Type B pancreatic cell (in vitro differentiated cells): ENCODE measurements around the gene GLRX2. TPM values are rescaled to one million over a fixed set of nuclear protein-coding genes. Genes with fewer than 3 reads are reported as not detected.

Source experiments
- DNase-seq: peaks from one replicate; pipeline ENCODE4 v3.0.0; 2021; ENCODE audit warnings: mixed read lengths; ENCODE audit not compliant: unreplicated experiment; ENCODE audit errors: extremely low spot score
- H3K27ac Mint-ChIP-seq: 2 replicates; pipeline ENCODE4 v1.8.0; 2021; ENCODE audit warnings: mild to moderate bottlenecking, mixed read lengths
- H3K27me3 Mint-ChIP-seq: 2 replicates; pipeline ENCODE4 v1.8.0; 2021; ENCODE audit warnings: mixed read lengths
- H3K36me3 Mint-ChIP-seq: 2 replicates; pipeline ENCODE4 v1.8.0; 2021; ENCODE audit warnings: mixed read lengths
- H3K4me1 Mint-ChIP-seq: one replicate; pipeline ENCODE4 v1.8.0; 2021; ENCODE audit warnings: mixed read lengths; ENCODE audit not compliant: unreplicated experiment
- H3K4me3 Mint-ChIP-seq: 2 replicates; pipeline ENCODE4 v1.8.0; 2021; ENCODE audit warnings: mild to moderate bottlenecking, mixed read lengths
- H3K9me3 Mint-ChIP-seq: 2 replicates; pipeline ENCODE4 v1.8.0; 2021; ENCODE audit warnings: mixed read lengths
- long read RNA-seq: library from polyadenylated mRNA; unstranded; transcript quantifications from one replicate; pipeline ENCODE4 v2.0.0, GENCODE V29; 2020
- total RNA-seq: library from RNA; stranded (reverse); gene quantifications from 2 replicates; pipeline ENCODE4 v1.2.1, GENCODE V29; 2021; ENCODE audit warnings: low replicate concordance
- TF ChIP-seq, protein P1 (sequence below): fragments of 200-600 bp; sonication (generic); conservative IDR thresholded peaks from 2 replicates; pipeline ENCODE4 v1.5.0; 2021; ENCODE audit warnings: antibody characterized with exemption, mild to moderate bottlenecking

GLRX2 gene, protein sequence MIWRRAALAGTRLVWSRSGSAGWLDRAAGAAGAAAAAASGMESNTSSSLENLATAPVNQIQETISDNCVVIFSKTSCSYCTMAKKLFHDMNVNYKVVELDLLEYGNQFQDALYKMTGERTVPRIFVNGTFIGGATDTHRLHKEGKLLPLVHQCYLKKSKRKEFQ
- 13.9 and 18.9 TPM in 2 replicates for total RNA-seq
- long read RNA-seq, full-length matches to known transcripts: 8 of 11 reads
- long read RNA-seq, partial matches to known transcripts: 0 of 11 reads
- long read RNA-seq, other reads (novel, unspliced or antisense): 3 of 11 reads

DNA sequence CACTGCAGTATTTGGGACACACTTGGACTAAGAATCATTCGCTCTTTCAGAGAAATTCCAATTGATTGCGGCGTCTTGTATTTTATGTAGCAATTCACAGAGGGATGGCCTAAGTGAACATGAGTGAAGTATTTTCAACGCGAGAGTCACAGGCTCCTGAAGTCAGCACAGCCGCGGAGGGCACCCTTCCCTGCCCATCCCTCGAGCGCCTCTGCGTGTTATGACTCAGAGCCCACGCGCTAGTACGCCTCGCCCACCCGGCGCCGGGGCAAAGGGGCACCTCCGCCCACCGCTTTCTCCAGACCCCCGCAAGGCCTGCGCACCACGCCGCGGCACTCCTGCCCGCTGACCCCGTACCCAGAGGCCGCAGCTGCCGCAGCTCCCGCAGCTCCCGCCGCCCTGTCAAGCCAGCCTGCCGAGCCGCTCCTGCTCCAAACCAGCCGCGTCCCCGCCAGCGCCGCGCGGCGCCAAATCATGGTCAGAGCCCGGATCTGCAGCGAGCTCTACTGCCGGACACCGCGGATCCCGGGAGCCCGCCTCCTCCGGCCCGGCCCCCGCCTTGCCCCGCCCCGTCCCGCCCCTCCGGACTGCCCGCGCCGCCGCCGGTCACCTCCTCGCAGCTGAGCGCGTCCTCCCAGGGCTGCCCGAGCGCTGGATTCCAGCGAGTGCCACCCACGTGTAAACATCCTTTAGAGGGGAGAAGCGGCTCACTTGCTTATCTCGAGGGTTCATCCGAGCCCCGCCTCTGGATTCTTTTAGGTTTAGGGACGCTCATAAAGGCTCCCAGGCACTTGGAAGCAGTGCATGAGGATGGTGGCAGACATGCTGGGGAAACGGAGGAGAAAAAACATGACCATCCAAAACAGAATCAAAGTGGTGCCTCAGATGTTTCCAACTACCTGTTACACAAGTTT lies at the start of gene GLRX2:
Gene GLRX2 (minus strand): TSS at position 508 of the 914 bp plus-strand sequence. CDS start 32 bp downstream, at position 476.
- H3K4me1 Mint-ChIP-seq: peaks cover 22% of the 10 kb centered on the region
- peak within 1 kb of the TSS; percentile 96 for H3K4me3 Mint-ChIP-seq
- no peaks in the 10 kb centered on the region for H3K36me3 Mint-ChIP-seq
- TF ChIP-seq, protein P1, sequence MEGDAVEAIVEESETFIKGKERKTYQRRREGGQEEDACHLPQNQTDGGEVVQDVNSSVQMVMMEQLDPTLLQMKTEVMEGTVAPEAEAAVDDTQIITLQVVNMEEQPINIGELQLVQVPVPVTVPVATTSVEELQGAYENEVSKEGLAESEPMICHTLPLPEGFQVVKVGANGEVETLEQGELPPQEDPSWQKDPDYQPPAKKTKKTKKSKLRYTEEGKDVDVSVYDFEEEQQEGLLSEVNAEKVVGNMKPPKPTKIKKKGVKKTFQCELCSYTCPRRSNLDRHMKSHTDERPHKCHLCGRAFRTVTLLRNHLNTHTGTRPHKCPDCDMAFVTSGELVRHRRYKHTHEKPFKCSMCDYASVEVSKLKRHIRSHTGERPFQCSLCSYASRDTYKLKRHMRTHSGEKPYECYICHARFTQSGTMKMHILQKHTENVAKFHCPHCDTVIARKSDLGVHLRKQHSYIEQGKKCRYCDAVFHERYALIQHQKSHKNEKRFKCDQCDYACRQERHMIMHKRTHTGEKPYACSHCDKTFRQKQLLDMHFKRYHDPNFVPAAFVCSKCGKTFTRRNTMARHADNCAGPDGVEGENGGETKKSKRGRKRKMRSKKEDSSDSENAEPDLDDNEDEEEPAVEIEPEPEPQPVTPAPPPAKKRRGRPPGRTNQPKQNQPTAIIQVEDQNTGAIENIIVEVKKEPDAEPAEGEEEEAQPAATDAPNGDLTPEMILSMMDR: peak; percentile 17
- H3K27ac Mint-ChIP-seq: peak within 1 kb of the TSS; percentile 91
- DNase-seq: peak; percentile 85
- no peaks in the 10 kb centered on the region for H3K9me3 Mint-ChIP-seq
- no peaks in the 10 kb centered on the region for H3K27me3 Mint-ChIP-seq

DNA sequence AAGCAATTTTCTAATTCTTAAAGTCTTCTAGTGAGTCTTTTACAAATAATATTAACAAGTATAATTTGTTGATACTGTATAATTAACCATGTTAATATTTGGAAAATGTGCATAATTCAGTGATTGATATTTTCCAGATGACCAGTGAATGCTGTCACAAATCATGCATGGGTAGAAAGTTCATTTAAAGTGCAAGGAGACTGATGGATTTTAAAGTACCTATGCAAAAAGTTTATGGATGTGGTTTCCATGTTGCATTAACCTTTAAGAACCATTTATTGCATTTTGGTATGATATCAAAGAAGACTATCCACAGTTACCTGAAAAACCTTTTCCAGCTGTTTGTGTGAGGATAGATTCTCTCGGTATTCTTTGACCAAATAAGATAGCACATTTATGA lies 39.8 kb upstream of the GLRX2 start:
- H3K27ac Mint-ChIP-seq: no peak overlapping the region
- H3K36me3 Mint-ChIP-seq: peaks cover 26% of the 10 kb centered on the region
- TF ChIP-seq, protein P1: no peak
- H3K4me3 Mint-ChIP-seq: no peak overlapping the region
- no peaks in the 10 kb centered on the region for H3K27me3 Mint-ChIP-seq
- no peak for DNase-seq
- peaks cover 4% of the 10 kb centered on the region for H3K4me1 Mint-ChIP-seq
- no peaks in the 10 kb centered on the region for H3K9me3 Mint-ChIP-seq

DNA sequence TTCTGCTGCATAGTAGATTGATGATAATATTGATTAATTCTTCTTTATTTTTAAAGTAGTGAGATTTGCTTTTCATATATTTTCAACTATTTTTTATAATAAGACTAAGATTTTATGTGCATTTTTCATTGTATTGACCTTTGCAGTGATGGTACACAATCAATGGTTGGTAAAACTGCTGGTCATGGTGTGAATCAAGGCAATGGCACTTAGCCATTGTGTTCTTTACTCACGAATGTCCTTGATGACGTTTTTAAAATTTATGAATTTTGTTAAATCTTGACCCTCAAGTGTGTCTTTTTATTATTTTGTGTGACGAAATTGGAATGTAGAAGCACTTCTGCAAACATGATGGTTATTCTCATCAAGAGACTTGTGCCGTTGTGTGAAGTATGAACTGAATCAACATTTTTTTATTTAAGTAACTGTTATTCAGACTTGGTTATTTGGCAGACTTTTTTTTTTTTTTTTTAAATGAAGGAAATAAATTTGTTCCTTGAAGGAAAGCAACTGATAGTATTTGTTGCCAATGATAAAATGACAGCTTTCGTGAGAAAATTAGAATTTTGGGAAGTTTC lies 39.2 kb upstream of the GLRX2 start:
- peaks cover 4% of the 10 kb centered on the region for H3K4me1 Mint-ChIP-seq
- no peaks in the 10 kb centered on the region for H3K9me3 Mint-ChIP-seq
- no peak overlapping the region for H3K27ac Mint-ChIP-seq
- H3K36me3 Mint-ChIP-seq: peaks cover 31% of the 10 kb centered on the region
- H3K27me3 Mint-ChIP-seq: no peaks in the 10 kb centered on the region
- DNase-seq: no peak
- no peak overlapping the region for H3K4me3 Mint-ChIP-seq
- TF ChIP-seq, protein P1: no peak

DNA sequence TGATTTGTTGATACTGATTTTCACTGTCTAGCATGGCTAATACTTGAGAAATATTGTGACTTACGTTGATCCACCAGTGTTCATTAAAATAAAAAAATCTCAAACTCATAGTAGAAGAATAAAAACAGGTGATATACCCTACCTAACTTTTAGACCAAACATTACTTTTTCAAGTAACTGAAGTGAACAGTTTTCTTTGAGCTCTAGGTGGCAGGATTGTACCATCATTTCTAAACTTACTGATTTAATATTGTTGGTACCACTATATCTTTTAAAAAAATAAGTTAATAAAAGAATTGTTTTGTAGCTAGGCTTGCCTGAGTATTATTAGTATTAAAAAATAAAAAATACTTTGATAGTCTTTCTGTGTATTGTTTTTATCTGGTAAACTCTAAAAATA lies 38.1 kb upstream of the GLRX2 start:
- Mint-ChIP-seq H3K9me3 (no peaks in the 10 kb centered on the region), H3K27me3 (no peaks in the 10 kb centered on the region), H3K4me3 (no peak overlapping the region), H3K27ac (no peak overlapping the region), H3K36me3 (peaks cover 36% of the 10 kb centered on the region), H3K4me1 (peaks cover 4% of the 10 kb centered on the region)
- TF ChIP-seq, protein P1: peak; percentile 68
- no peak for DNase-seq

DNA sequence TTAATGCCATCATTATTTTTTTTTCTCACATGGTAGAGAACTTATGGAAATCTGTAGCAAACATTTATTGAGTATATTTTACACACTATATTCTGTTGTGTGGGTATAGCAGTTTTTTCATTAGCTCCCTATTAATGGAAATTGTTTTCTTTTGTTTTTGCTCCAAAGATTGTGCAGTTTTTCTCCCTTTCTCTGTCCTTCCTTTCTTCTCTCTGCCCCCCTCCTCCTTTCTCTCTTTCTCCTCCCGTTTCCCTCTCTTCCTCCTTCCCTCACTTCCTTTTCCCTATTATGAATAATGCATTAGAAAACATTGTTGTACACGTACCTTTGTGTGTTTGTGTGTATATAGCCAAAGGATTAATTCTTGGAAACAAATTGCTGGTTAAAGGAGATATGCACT lies 37.2 kb upstream of the GLRX2 start:
- no peaks in the 10 kb centered on the region for H3K27me3 Mint-ChIP-seq
- H3K4me1 Mint-ChIP-seq: peaks cover 4% of the 10 kb centered on the region
- H3K4me3 Mint-ChIP-seq: no peak overlapping the region
- H3K36me3 Mint-ChIP-seq: peaks cover 39% of the 10 kb centered on the region
- DNase-seq: no peak
- TF ChIP-seq, protein P1: no peak
- H3K9me3 Mint-ChIP-seq: no peaks in the 10 kb centered on the region
- no peak overlapping the region for H3K27ac Mint-ChIP-seq
